Brain microvascular endothelial cell (primary cell): ENCODE data around the gene UNC13B.

Experiments
- DNase-seq: peaks from one replicate; pipeline ENCODE4 v3.0.0-alpha.2; 2020
- H3K27ac ChIP-seq: fragments of 250-450 bp; sonication (Bioruptor Pico); 2 replicates; pipeline ENCODE4 v1.5.1; 2020; ENCODE audit warnings: mild to moderate bottlenecking, moderate library complexity
- H3K27me3 ChIP-seq: fragments of 250-450 bp; sonication (Bioruptor Pico); replicated peaks from 2 replicates; pipeline ENCODE4 v1.5.1; 2020; ENCODE audit warnings: mild to moderate bottlenecking
- H3K36me3 ChIP-seq: fragments of 250-450 bp; sonication (Bioruptor Pico); replicated peaks from 2 replicates; pipeline ENCODE4 v1.5.1; 2020; ENCODE audit warnings: mild to moderate bottlenecking
- H3K4me3 ChIP-seq: 2 replicates; pipeline ENCODE4 v1.5.1; 2011; ENCODE audit warnings: low read depth, mild to moderate bottlenecking, control low read depth, low read length, moderate library complexity
- in situ Hi-C: cut with HindIII; loops from 2 replicates; pipeline ENCODE4 v1.10.0; 2017; ENCODE audit warnings: low sequenced_read_pairs, low pct_ligation_motif_present
- TF ChIP-seq, protein P1 (sequence below): IDR thresholded peaks from 2 replicates; pipeline ENCODE4 v1.5.1; 2011; ENCODE audit warnings: low read depth, mild to moderate bottlenecking, moderate library complexity, low read length, control low read depth, inconsistent platforms; ENCODE audit errors: missing control alignments

The UNC13B gene

DNA sequence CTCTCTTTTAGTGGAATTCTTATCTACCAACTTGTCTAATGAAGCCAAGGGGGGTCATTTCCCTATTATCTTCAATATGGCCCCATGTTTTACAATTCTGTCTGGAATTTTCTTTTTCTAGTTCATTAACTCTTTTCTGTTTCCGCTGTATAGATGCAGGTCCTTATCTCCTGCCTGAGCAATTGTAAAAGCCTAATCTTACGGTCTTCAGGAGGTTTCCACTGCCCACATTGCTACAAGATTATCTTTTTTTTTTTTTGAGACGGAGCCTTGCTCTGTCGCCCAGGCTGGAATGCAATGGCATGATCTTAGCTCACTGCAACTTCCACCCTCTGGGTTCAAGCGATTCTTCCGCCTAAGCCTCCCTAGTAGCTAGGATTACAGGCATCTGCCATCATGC is 132.3 kb downstream of the UNC13B start:
- Histone ChIP-seq H3K4me3 (no peak overlapping the region), H3K36me3 (no peaks in the 10 kb centered on the region), H3K27me3 (no peaks in the 10 kb centered on the region), H3K27ac (no peak overlapping the region)
- no peak for DNase-seq
- in situ Hi-C loops, result no loop called here
- TF ChIP-seq, protein P1, sequence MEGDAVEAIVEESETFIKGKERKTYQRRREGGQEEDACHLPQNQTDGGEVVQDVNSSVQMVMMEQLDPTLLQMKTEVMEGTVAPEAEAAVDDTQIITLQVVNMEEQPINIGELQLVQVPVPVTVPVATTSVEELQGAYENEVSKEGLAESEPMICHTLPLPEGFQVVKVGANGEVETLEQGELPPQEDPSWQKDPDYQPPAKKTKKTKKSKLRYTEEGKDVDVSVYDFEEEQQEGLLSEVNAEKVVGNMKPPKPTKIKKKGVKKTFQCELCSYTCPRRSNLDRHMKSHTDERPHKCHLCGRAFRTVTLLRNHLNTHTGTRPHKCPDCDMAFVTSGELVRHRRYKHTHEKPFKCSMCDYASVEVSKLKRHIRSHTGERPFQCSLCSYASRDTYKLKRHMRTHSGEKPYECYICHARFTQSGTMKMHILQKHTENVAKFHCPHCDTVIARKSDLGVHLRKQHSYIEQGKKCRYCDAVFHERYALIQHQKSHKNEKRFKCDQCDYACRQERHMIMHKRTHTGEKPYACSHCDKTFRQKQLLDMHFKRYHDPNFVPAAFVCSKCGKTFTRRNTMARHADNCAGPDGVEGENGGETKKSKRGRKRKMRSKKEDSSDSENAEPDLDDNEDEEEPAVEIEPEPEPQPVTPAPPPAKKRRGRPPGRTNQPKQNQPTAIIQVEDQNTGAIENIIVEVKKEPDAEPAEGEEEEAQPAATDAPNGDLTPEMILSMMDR, result no peak

DNA sequence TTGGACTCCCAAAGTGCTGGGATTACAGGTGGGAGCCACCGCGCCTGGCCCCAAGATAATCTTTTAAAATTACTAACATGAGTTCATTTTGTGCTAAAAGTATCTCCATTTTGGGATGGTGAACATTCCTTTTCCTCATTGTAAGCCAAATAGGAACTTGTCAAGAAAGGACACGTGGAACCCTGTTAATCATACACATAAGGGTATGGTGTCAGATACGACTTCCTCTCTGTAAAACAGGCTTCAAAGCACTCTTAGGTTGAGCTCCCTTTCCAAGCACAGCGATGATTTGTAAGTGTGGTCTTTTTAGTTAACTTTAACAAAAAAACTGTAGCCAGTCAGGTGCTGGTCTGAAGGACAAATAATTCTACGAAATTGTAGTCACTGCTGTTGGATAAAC is 132.7 kb downstream of the UNC13B start:
- Histone ChIP-seq H3K36me3 (no peaks in the 10 kb centered on the region), H3K4me3 (no peak overlapping the region), H3K27me3 (no peaks in the 10 kb centered on the region), H3K27ac (no peak overlapping the region)
- in situ Hi-C loops, result no loop called here
- no peak for DNase-seq
- TF ChIP-seq, protein P1, result no peak

GRCh38 chr9:35295369-35296036 is 133.7 kb downstream of the UNC13B start:
- no peak overlapping the region for H3K4me3 ChIP-seq

GRCh38 chr9:35303567-35303966 is 141.8 kb downstream of the UNC13B start:
- no peak overlapping the region for H3K27ac ChIP-seq
- no peaks in the 10 kb centered on the region for H3K27me3 ChIP-seq
- TF ChIP-seq, protein P1, result no peak
- H3K4me3 ChIP-seq, result no peak overlapping the region
- in situ Hi-C loops, result no loop called here
- DNase-seq, result no peak
- no peaks in the 10 kb centered on the region for H3K36me3 ChIP-seq

More at GRCh38 chr9:35295369-35296036, 133.7 kb downstream of the UNC13B start:
- no peak overlapping the region for H3K27ac ChIP-seq
- TF ChIP-seq, protein P1, result no peak
- no peaks in the 10 kb centered on the region for H3K27me3 ChIP-seq
- in situ Hi-C loops, result no loop called here
- H3K36me3 ChIP-seq, result no peaks in the 10 kb centered on the region
- no peak for DNase-seq

- peak; percentile 20 for DNase-seq
Observed at GRCh38 chr9:35306283-35306682, 144.5 kb downstream of the UNC13B start.

GRCh38 chr9:35308316-35308715 is 146.5 kb downstream of the UNC13B start:
- Histone ChIP-seq H3K27me3 (no peaks in the 10 kb centered on the region), H3K4me3 (no peak overlapping the region), H3K36me3 (peaks cover 2% of the 10 kb centered on the region), H3K27ac (no peak overlapping the region)
- no peak for DNase-seq
- TF ChIP-seq, protein P1, result no peak
- in situ Hi-C loops, result no loop called here

More at GRCh38 chr9:35306283-35306682, 144.5 kb downstream of the UNC13B start:
- Histone ChIP-seq H3K4me3 (no peak overlapping the region), H3K27ac (no peak overlapping the region), H3K27me3 (no peaks in the 10 kb centered on the region), H3K36me3 (peaks cover 2% of the 10 kb centered on the region)
- in situ Hi-C loops, result no loop called here
- TF ChIP-seq, protein P1, result no peak
